SK-N-SH (cell line): ENCODE data around the gene ABI1. TPM values are rescaled to one million over a fixed set of nuclear protein-coding genes. Genes with fewer than 3 reads are reported as not detected.

Experiments used
- CTCF ChIA-PET: fragments of 300-600, 350-600 bp; formaldehyde crosslinking; extraction: SDS; loops from one replicate; lab custom pipeline; 2021; lab: Yijun Ruan, JAX
- POLR2A ChIA-PET: fragments of 350-600 bp; sonication (Branson Sonifier 250); formaldehyde crosslinking; extraction: SDS; loops from one replicate; lab custom pipeline; 2020; ENCODE audit warnings: antibody characterized with exemption, inconsistent platforms; lab: Yijun Ruan, JAX
- DNase-seq: peaks from one replicate; pipeline ENCODE4 v3.0.0; 2012
- H2AFZ ChIP-seq: fragments of 200-600 bp; sonication (generic); 2 replicates; pipeline ENCODE4 v1.8.1; 2016; ENCODE audit warnings: antibody characterized with exemption, mild to moderate bottlenecking, low read depth
- H3F3A ChIP-seq: fragments of 200-600 bp; sonication (generic); replicated peaks from 2 replicates; pipeline ENCODE3; 2016; ENCODE audit warnings: antibody characterized with exemption, mild to moderate bottlenecking; ENCODE audit not compliant: insufficient read depth
- H3K27ac ChIP-seq, 2 experiments: fragments of 200-500 bp in 1 of 2; fragments of 200-600 bp in 1 of 2; sonication (Bioruptor generic) in 1 of 2; sonication (generic), shearing (Covaris generic) in 1 of 2; 2 replicates each; pipeline versions ENCODE4 v1.5.1 to v1.6.1; 2014 to 2016; ENCODE audit warnings: low read depth in 2 of 2, inconsistent platforms in 1 of 2, low read length in 1 of 2, mild to moderate bottlenecking in 1 of 2, mixed read lengths in 1 of 2
- H3K27me3 ChIP-seq: fragments of 200-600 bp; sonication (generic), shearing (Covaris generic); 2 replicates; pipeline ENCODE4 v1.6.1; 2016; ENCODE audit warnings: mixed run types; ENCODE audit not compliant: insufficient read depth
- H3K36me3 ChIP-seq, 2 experiments: fragments of 200-500 bp in 1 of 2; fragments of 200-600 bp in 1 of 2; sonication (Bioruptor generic) in 1 of 2; sonication (generic) in 1 of 2; replicated peaks in 1 of 2; 2 replicates each; pipeline versions ENCODE3 to v1.5.1; 2014 to 2016; ENCODE audit warnings: low read length in 1 of 2, mild to moderate bottlenecking in 1 of 2; ENCODE audit not compliant: insufficient read depth in 2 of 2, control insufficient read depth in 1 of 2
- H3K4me1 ChIP-seq, 2 experiments: fragments of 200-500 bp in 1 of 2; fragments of 200-600 bp in 1 of 2; sonication (Bioruptor generic) in 1 of 2; sonication (generic), shearing (Covaris generic) in 1 of 2; 2 replicates each; pipeline versions ENCODE4 v1.5.1 to v1.6.1; 2014 to 2016; ENCODE audit warnings: low read depth in 1 of 2, low read length in 1 of 2, mixed run types in 1 of 2; ENCODE audit not compliant: insufficient read depth in 2 of 2, control insufficient read depth in 1 of 2
- H3K4me2 ChIP-seq: fragments of 200-600 bp; sonication (generic), shearing (Covaris generic); 2 replicates; pipeline ENCODE4 v1.6.1; 2017; ENCODE audit warnings: mixed run types
- H3K4me3 ChIP-seq, 2 experiments: fragments of 200-500 bp in 1 of 2; fragments of 200-600 bp in 1 of 2; sonication (Bioruptor generic) in 1 of 2; sonication (generic), shearing (Covaris generic) in 1 of 2; 2 replicates each; pipeline versions ENCODE4 v1.5.1 to v1.8.1; 2014 to 2016; ENCODE audit warnings: low read depth in 2 of 2, inconsistent platforms in 1 of 2, low read length in 1 of 2, mild to moderate bottlenecking in 1 of 2, mixed read lengths in 1 of 2, moderate library complexity in 1 of 2
- H3K79me2 ChIP-seq: fragments of 200-600 bp; sonication (generic); 2 replicates; pipeline ENCODE4 v1.8.1; 2017; ENCODE audit warnings: mild to moderate bottlenecking; ENCODE audit not compliant: insufficient read depth
- H3K9ac ChIP-seq: fragments of 200-600 bp; sonication (generic); 2 replicates; pipeline ENCODE4 v1.6.1; 2017; ENCODE audit warnings: mixed run types
- H3K9me2 ChIP-seq: fragments of 200-600 bp; sonication (generic); 2 replicates; pipeline ENCODE4 v1.6.1; 2017; ENCODE audit warnings: mixed run types
- H3K9me3 ChIP-seq: fragments of 200-600 bp; sonication (generic); 2 replicates; pipeline ENCODE4 v1.6.1; 2017; ENCODE audit warnings: mixed run types, mild to moderate bottlenecking, moderate library complexity
- H4K20me1 ChIP-seq: fragments of 200-600 bp; sonication (generic); 2 replicates; pipeline ENCODE4 v1.6.1; 2017; ENCODE audit warnings: mild to moderate bottlenecking, mixed run types; ENCODE audit not compliant: insufficient read depth
- CHD2 ChIP-seq: fragments of 150-350 bp; IDR thresholded peaks from 2 replicates; pipeline ENCODE4 v1.6.1; 2018; ENCODE audit warnings: low read length; ENCODE audit not compliant: partially characterized antibody
- FOXJ3 ChIP-seq: sonication (generic); formaldehyde crosslinking; IDR thresholded peaks from 2 replicates; pipeline ENCODE4 v1.5.1; 2020; ENCODE audit warnings: mild to moderate bottlenecking, missing genetic modification reagents
- GABPA ChIP-seq: IDR thresholded peaks from 2 replicates; pipeline ENCODE4 v1.4.0; 2012; ENCODE audit warnings: low read depth, mild to moderate bottlenecking
- GATA2 ChIP-seq: sonication (generic); formaldehyde crosslinking; IDR thresholded peaks from 2 replicates; pipeline ENCODE4 v1.5.0; 2020; ENCODE audit warnings: mild to moderate bottlenecking, missing genetic modification reagents
- JUND ChIP-seq: IDR thresholded peaks from 2 replicates; pipeline ENCODE4 v1.4.0; 2012
- MEF2A ChIP-seq: IDR thresholded peaks from 2 replicates; pipeline ENCODE4 v1.4.0; 2012; ENCODE audit warnings: low read depth, borderline replicate concordance
- MXI1 ChIP-seq: IDR thresholded peaks from 2 replicates; pipeline ENCODE4 v1.6.1; 2012; ENCODE audit warnings: mild to moderate bottlenecking, low read depth, low read length, improper control_type of control experiment
- NFIC ChIP-seq: IDR thresholded peaks from 2 replicates; pipeline ENCODE4 v1.4.0; 2012; ENCODE audit warnings: borderline replicate concordance
- RCOR1 ChIP-seq: fragments of 150-350 bp; IDR thresholded peaks from 2 replicates; pipeline ENCODE4 v1.6.1; 2017; ENCODE audit warnings: antibody characterized with exemption, low read length
- TAF1 ChIP-seq: IDR thresholded peaks from 2 replicates; pipeline ENCODE4 v1.6.1; 2012; ENCODE audit warnings: low read depth, mild to moderate bottlenecking, low read length, moderate library complexity, borderline replicate concordance
- WGBS: methylation state at CpG from one replicate; pipeline ENCODE4 v1.1.6; 2017; ENCODE audit warnings: low lambda C conversion rate; 5-methylcytosine and 5-hydroxymethylcytosine counted together
- polyA plus RNA-seq, 3 experiments: library from polyadenylated mRNA; depleted of rRNA; stranded (reverse); fragments of >200 nt; gene quantifications; 2 replicates each; pipeline ENCODE4 v1.2.3, GENCODE V29; 2012
- TF ChIP-seq, protein P1 (sequence below): IDR thresholded peaks from 2 replicates; pipeline ENCODE4 v1.4.0; 2012; ENCODE audit warnings: low read depth, borderline replicate concordance
- TF ChIP-seq, protein P2 (sequence below): IDR thresholded peaks from 2 replicates; pipeline ENCODE4 v1.6.1; 2012; ENCODE audit warnings: mild to moderate bottlenecking, low read depth, low read length, moderate library complexity
- TF ChIP-seq, protein P3 (sequence below): IDR thresholded peaks from 2 replicates; pipeline ENCODE4 v1.4.0; 2012; ENCODE audit warnings: low read depth, borderline replicate concordance
- TF ChIP-seq, protein P4 (sequence below): fragments of 150-350 bp; IDR thresholded peaks from 2 replicates; pipeline ENCODE4 v1.6.1; 2017; ENCODE audit warnings: antibody characterized with exemption, low read length, low read depth, borderline replicate concordance
- TF ChIP-seq, protein P5 (sequence below): fragments of 200-600 bp; sonication (generic); IDR thresholded peaks from 2 replicates; pipeline ENCODE4 v1.6.1; 2017; ENCODE audit warnings: antibody characterized with exemption, mild to moderate bottlenecking, moderate library complexity

ABI1 gene
- polyA plus RNA-seq, 1 of the 3 experiments (the other 2 are of a cell fraction) = 36.7 TPM

DNA sequence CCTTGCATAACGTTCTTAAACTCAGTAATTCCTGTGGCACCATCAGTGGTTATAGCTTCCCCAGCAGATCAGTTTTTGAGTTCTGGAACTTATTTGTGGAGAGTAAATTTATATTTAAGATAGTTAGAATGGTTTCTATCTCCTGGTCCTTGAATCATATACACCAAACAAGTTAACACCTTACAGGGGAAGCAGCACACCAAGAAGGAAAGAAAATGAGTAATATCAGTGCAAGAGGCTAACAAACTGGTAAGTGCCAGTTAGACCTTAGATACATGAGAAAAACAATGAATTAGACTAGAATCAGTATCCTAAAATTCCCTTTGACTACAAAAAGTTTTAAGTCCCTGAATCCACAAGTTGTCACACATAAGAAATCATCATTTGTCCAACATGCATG is 54.2 kb downstream of the ABI1 start:
- no peak overlapping the region for H3K4me3 ChIP-seq
- peaks cover 79% of the 10 kb centered on the region for H3K79me2 ChIP-seq
- no peak overlapping the region for H3K4me2 ChIP-seq
- H3K9me2 ChIP-seq = no peaks in the 10 kb centered on the region
- TF ChIP-seq, protein P1, sequence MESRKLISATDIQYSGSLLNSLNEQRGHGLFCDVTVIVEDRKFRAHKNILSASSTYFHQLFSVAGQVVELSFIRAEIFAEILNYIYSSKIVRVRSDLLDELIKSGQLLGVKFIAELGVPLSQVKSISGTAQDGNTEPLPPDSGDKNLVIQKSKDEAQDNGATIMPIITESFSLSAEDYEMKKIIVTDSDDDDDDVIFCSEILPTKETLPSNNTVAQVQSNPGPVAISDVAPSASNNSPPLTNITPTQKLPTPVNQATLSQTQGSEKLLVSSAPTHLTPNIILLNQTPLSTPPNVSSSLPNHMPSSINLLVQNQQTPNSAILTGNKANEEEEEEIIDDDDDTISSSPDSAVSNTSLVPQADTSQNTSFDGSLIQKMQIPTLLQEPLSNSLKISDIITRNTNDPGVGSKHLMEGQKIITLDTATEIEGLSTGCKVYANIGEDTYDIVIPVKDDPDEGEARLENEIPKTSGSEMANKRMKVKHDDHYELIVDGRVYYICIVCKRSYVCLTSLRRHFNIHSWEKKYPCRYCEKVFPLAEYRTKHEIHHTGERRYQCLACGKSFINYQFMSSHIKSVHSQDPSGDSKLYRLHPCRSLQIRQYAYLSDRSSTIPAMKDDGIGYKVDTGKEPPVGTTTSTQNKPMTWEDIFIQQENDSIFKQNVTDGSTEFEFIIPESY = no peak
- no peak for TF ChIP-seq CHD2
- TF ChIP-seq, protein P2, sequence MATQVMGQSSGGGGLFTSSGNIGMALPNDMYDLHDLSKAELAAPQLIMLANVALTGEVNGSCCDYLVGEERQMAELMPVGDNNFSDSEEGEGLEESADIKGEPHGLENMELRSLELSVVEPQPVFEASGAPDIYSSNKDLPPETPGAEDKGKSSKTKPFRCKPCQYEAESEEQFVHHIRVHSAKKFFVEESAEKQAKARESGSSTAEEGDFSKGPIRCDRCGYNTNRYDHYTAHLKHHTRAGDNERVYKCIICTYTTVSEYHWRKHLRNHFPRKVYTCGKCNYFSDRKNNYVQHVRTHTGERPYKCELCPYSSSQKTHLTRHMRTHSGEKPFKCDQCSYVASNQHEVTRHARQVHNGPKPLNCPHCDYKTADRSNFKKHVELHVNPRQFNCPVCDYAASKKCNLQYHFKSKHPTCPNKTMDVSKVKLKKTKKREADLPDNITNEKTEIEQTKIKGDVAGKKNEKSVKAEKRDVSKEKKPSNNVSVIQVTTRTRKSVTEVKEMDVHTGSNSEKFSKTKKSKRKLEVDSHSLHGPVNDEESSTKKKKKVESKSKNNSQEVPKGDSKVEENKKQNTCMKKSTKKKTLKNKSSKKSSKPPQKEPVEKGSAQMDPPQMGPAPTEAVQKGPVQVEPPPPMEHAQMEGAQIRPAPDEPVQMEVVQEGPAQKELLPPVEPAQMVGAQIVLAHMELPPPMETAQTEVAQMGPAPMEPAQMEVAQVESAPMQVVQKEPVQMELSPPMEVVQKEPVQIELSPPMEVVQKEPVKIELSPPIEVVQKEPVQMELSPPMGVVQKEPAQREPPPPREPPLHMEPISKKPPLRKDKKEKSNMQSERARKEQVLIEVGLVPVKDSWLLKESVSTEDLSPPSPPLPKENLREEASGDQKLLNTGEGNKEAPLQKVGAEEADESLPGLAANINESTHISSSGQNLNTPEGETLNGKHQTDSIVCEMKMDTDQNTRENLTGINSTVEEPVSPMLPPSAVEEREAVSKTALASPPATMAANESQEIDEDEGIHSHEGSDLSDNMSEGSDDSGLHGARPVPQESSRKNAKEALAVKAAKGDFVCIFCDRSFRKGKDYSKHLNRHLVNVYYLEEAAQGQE = no peak
- TF ChIP-seq MEF2A = no peak
- TF ChIP-seq RCOR1 = no peak
- TF ChIP-seq, protein P3, sequence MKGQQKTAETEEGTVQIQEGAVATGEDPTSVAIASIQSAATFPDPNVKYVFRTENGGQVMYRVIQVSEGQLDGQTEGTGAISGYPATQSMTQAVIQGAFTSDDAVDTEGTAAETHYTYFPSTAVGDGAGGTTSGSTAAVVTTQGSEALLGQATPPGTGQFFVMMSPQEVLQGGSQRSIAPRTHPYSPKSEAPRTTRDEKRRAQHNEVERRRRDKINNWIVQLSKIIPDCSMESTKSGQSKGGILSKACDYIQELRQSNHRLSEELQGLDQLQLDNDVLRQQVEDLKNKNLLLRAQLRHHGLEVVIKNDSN = no peak
- TF ChIP-seq MXI1 = no peak
- TF ChIP-seq NFIC = no peak
- TF ChIP-seq, protein P4, sequence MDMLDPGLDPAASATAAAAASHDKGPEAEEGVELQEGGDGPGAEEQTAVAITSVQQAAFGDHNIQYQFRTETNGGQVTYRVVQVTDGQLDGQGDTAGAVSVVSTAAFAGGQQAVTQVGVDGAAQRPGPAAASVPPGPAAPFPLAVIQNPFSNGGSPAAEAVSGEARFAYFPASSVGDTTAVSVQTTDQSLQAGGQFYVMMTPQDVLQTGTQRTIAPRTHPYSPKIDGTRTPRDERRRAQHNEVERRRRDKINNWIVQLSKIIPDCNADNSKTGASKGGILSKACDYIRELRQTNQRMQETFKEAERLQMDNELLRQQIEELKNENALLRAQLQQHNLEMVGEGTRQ = no peak
- TF ChIP-seq, protein P5, sequence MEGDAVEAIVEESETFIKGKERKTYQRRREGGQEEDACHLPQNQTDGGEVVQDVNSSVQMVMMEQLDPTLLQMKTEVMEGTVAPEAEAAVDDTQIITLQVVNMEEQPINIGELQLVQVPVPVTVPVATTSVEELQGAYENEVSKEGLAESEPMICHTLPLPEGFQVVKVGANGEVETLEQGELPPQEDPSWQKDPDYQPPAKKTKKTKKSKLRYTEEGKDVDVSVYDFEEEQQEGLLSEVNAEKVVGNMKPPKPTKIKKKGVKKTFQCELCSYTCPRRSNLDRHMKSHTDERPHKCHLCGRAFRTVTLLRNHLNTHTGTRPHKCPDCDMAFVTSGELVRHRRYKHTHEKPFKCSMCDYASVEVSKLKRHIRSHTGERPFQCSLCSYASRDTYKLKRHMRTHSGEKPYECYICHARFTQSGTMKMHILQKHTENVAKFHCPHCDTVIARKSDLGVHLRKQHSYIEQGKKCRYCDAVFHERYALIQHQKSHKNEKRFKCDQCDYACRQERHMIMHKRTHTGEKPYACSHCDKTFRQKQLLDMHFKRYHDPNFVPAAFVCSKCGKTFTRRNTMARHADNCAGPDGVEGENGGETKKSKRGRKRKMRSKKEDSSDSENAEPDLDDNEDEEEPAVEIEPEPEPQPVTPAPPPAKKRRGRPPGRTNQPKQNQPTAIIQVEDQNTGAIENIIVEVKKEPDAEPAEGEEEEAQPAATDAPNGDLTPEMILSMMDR = no peak
- no peak for TF ChIP-seq FOXJ3
- TF ChIP-seq JUND = no peak
- no peak for TF ChIP-seq TAF1
- TF ChIP-seq GABPA = no peak
- TF ChIP-seq GATA2 (CRISPR knock-in tag) = no peak
- POLR2A ChIA-PET = no interaction called here
- no peak overlapping the region for H3K27ac ChIP-seq
- DNase-seq = no peak
- 0 out of 4 replicates have a peak, but pooled peaks cover 0 to 6% of the 10 kb centered on the region in 2 experiments for H3K4me1 ChIP-seq
- no peaks in the 10 kb centered on the region for H3K27me3 ChIP-seq
- H3K9ac ChIP-seq = no peak overlapping the region
- H3F3A ChIP-seq = peaks cover 14% of the 10 kb centered on the region
- WGBS = 100% methylated on average over 1 of the region's 1 CpG
- H4K20me1 ChIP-seq = peaks cover 73% of the 10 kb centered on the region
- H2AFZ ChIP-seq = no peak overlapping the region
- no peaks in the 10 kb centered on the region for H3K9me3 ChIP-seq
- H3K36me3 ChIP-seq = no peaks in the 10 kb centered on the region
- CTCF ChIA-PET = interaction anchor here (1.3 to 2.4 kb wide), 2 partner anchors 33 to 80 kb away, joined by 3 to 10 read pairs; no protein-coding TSS in a partner anchor
